ENCODE measurements around the gene MFGE8. TPM values are rescaled to one million over a fixed set of nuclear protein-coding genes. Genes with fewer than 3 reads are reported as not detected.

Gene MFGE8
- total and polyA plus RNA-seq, 9 donors: 65.2 to 162 (median 117) TPM

DNA sequence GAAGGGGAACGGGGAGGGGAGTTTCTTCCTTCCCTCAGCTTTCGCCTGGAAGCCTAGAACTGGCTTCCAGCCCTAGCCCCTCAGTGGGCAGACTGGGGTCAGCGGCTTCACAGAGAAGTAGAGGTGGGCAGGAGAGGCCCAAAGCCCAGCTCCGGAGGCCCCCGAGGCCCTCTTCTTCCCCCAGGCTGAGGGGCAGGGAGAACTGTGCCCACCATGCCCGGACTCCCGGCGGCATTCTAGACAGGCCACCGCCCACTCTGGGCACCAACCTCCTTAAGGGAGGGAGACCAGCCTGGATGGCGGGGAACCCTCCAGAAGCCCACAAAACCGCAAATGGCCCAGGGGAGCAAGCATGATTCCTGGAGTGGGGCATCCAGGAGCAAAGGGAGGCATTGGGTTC lies 35.8 kb downstream of the MFGE8 start:
- Histone ChIP-seq H3K4me3 (ENCODE audit: low read length) (no peak overlapping the region), H3K4me1 (ENCODE audit: control insufficient read depth, insufficient read depth, low read length) (peaks cover 9% of the 10 kb centered on the region), H3K36me3 (ENCODE audit: control insufficient read depth, insufficient read depth, low read length) (no peaks in the 10 kb centered on the region), H3K27ac (ENCODE audit: low read length) (no peak overlapping the region), H3K9me3 (replicated peaks; ENCODE audit: control insufficient read depth, low read depth, low read length) (no peaks in the 10 kb centered on the region), H3K27me3 (ENCODE audit: control insufficient read depth, insufficient read depth, low read length) (peaks cover 6% of the 10 kb centered on the region)
- WGBS (ENCODE audit: insufficient coverage): 90% methylated on average over 9 of the region's 11 CpGs
- no peak for DNase-seq

DNA sequence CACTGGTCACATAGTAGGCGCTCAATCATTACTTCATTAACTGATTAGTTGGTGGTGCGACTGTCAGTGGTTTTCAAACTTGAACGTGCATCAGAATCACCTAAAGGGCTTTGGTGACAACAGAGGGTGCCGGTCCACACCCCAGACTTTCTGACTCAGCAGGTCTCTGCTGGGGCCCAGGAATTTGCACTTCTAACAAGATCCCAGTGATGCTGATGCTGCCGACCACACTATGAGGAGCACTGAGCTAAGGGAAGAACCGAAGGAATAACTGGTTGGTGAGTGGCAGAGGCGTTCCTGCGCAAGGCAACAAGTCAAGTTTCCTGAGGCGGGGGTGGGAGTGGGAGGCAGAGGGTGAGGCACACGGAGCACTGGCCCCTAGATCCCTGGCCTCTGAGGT lies 36.6 kb downstream of the MFGE8 start:
- no peak overlapping the region for H3K4me3 ChIP-seq (ENCODE audit: low read length)
- peaks cover 9% of the 10 kb centered on the region for H3K4me1 ChIP-seq (ENCODE audit: control insufficient read depth, insufficient read depth, low read length)
- DNase-seq: no peak
- no peaks in the 10 kb centered on the region for H3K9me3 ChIP-seq (replicated peaks; ENCODE audit: control insufficient read depth, low read depth, low read length)
- H3K27me3 ChIP-seq (ENCODE audit: control insufficient read depth, insufficient read depth, low read length): peaks cover 6% of the 10 kb centered on the region
- 91% methylated on average over 8 of the region's 10 CpGs for WGBS (ENCODE audit: insufficient coverage)
- no peaks in the 10 kb centered on the region for H3K36me3 ChIP-seq (ENCODE audit: control insufficient read depth, insufficient read depth, low read length)
- no peak overlapping the region for H3K27ac ChIP-seq (ENCODE audit: low read length)

DNA sequence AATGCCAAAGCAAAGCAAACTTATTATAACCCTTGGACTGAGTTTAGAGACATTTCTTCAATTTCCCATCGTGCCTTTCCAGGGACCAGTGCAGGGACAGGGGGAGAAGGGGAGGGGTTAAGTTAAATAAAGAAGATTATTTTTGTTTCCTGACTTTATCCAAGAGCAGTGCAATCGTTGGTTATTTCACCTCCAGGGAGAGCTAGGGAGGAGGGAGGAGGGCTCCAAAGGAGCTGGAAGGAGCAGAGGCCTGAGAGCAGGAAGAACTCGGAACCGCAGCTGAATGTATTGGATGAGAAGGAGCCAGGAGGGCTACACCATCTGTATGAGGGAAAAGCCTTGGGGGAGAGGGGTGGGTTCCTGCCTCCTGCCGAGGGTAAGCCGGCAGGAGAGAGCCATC lies 38.5 kb downstream of the MFGE8 start:
- Histone ChIP-seq H3K27me3 (ENCODE audit: control insufficient read depth, insufficient read depth, low read length) (peaks cover 6% of the 10 kb centered on the region), H3K27ac (ENCODE audit: low read length) (no peak overlapping the region), H3K4me1 (ENCODE audit: control insufficient read depth, insufficient read depth, low read length) (peaks cover 9% of the 10 kb centered on the region), H3K9me3 (replicated peaks; ENCODE audit: control insufficient read depth, low read depth, low read length) (no peaks in the 10 kb centered on the region), H3K36me3 (ENCODE audit: control insufficient read depth, insufficient read depth, low read length) (no peaks in the 10 kb centered on the region), H3K4me3 (ENCODE audit: low read length) (no peak overlapping the region)
- 16% methylated on average over 2 of the region's 6 CpGs for WGBS (ENCODE audit: insufficient coverage)
- DNase-seq: peak; percentile 63

DNA sequence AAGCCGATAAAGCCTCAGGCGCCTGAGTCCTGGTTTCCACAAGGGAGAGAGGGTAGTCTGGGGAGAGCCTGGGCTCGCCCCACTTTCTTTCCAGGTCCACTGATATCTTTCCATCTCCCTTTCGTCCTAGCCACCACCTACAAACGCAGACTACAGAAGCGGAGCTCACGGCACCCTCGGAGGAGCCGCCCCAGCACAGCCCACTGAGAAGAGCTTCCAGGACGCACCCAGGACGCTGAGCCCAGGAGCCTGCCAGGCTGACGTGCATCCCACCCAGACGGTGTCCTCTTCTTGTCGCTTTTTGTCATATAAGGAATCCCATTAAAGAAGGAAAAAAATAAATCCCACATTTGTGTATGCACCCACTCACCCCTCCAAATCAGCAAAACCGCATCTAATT lies 38.9 kb downstream of the MFGE8 start:
- Histone ChIP-seq H3K9me3 (replicated peaks; ENCODE audit: control insufficient read depth, low read depth, low read length) (no peaks in the 10 kb centered on the region), H3K27me3 (ENCODE audit: control insufficient read depth, insufficient read depth, low read length) (peaks cover 6% of the 10 kb centered on the region), H3K4me3 (ENCODE audit: low read length) (no peak overlapping the region), H3K36me3 (ENCODE audit: control insufficient read depth, insufficient read depth, low read length) (no peaks in the 10 kb centered on the region), H3K4me1 (ENCODE audit: control insufficient read depth, insufficient read depth, low read length) (peaks cover 9% of the 10 kb centered on the region), H3K27ac (ENCODE audit: low read length) (no peak overlapping the region)
- WGBS (ENCODE audit: insufficient coverage): 56% methylated on average over 10 of the region's 15 CpGs
- DNase-seq: no peak

DNA sequence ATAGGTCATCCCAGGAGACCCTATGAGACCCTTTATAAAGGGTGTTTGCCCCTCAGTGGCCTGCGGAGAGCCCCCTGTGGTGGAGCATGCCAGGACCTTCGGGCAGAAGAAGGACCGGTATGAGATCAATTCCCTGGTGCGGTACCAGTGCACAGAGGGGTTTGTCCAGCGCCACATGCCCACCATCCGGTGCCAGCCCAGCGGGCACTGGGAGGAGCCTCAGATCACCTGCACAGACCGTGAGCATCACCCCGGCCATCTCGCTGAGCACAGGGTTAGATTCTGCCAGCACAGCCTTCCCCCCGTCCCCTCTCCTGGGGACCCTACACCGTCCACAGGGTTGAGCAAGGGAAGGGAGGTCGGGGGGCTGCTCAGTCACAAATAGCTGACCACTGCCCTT lies 39.4 kb downstream of the MFGE8 start:
- no peak overlapping the region for H3K27ac ChIP-seq (ENCODE audit: low read length)
- peaks cover 6% of the 10 kb centered on the region for H3K27me3 ChIP-seq (ENCODE audit: control insufficient read depth, insufficient read depth, low read length)
- no peaks in the 10 kb centered on the region for H3K9me3 ChIP-seq (replicated peaks; ENCODE audit: control insufficient read depth, low read depth, low read length)
- no peaks in the 10 kb centered on the region for H3K36me3 ChIP-seq (ENCODE audit: control insufficient read depth, insufficient read depth, low read length)
- H3K4me1 ChIP-seq (ENCODE audit: control insufficient read depth, insufficient read depth, low read length): peaks cover 9% of the 10 kb centered on the region
- H3K4me3 ChIP-seq (ENCODE audit: low read length): no peak overlapping the region
- no peak for DNase-seq
- 87% methylated on average over 12 of the region's 13 CpGs for WGBS (ENCODE audit: insufficient coverage)

DNA sequence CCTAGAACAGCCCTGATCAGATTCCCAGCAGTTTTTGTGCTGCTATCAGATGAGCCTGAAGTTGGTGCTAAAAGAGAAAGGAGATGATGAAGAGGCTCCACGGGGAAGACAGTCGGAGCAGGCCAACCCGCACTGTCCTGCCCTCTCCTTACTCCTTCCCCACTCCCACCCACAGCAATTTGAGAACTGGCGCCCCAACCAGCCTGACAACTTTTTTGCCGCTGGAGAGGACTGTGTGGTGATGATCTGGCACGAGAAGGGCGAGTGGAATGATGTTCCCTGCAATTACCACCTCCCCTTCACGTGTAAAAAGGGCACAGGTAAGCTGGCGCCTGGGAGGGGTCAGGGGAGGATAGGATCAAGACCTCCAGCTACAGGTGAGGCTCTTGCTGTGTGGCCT lies 40.5 kb downstream of the MFGE8 start:
- Histone ChIP-seq H3K4me1 (ENCODE audit: control insufficient read depth, insufficient read depth, low read length) (peaks cover 9% of the 10 kb centered on the region), H3K27me3 (ENCODE audit: control insufficient read depth, insufficient read depth, low read length) (peaks cover 6% of the 10 kb centered on the region), H3K27ac (ENCODE audit: low read length) (no peak overlapping the region), H3K36me3 (ENCODE audit: control insufficient read depth, insufficient read depth, low read length) (no peaks in the 10 kb centered on the region), H3K9me3 (replicated peaks; ENCODE audit: control insufficient read depth, low read depth, low read length) (no peaks in the 10 kb centered on the region), H3K4me3 (ENCODE audit: low read length) (no peak overlapping the region)
- WGBS (ENCODE audit: insufficient coverage): 100% methylated on average over 1 of the region's 9 CpGs
- no peak for DNase-seq

DNA sequence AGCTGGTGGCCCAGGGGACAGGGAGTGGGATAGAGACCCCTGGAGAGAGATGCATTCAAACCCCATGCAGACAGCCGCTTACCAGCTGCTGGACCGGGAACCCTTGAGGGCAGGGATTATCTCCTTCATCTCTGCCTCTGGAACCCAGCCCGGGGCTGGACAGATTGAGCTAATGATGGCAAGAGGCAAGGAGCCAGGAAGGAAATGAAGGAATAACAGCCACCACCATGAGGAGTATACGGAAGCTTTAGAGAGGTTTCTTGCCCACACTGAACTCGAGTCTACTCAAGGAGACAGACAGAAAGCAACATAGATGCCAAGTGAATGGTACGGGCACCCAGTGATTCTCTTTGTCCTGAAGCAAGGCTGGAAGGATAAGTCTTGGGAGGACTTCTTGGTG lies 41.1 kb downstream of the MFGE8 start:
- Histone ChIP-seq H3K4me3 (ENCODE audit: low read length) (no peak overlapping the region), H3K9me3 (replicated peaks; ENCODE audit: control insufficient read depth, low read depth, low read length) (no peaks in the 10 kb centered on the region), H3K36me3 (ENCODE audit: control insufficient read depth, insufficient read depth, low read length) (no peaks in the 10 kb centered on the region), H3K4me1 (ENCODE audit: control insufficient read depth, insufficient read depth, low read length) (peaks cover 9% of the 10 kb centered on the region), H3K27ac (ENCODE audit: low read length) (no peak overlapping the region), H3K27me3 (ENCODE audit: control insufficient read depth, insufficient read depth, low read length) (peaks cover 6% of the 10 kb centered on the region)
- WGBS (ENCODE audit: insufficient coverage): 74% methylated on average over 4 of the region's 6 CpGs
- DNase-seq: no peak

DNA sequence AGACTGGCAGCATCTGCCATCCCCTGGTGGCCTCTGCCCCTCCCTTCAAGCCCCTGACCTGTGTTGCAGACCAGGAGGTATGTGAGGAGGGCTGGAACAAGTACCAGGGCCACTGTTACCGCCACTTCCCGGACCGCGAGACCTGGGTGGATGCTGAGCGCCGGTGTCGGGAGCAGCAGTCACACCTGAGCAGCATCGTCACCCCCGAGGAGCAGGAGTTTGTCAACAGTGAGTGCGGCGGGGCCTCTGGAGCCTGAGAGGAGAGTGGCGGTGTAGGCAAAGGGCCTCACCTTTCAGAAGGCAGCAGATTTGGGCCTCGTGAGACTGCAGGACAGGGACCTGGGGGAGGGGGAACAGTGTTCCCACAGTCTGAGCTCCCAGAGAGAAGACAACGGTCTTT lies 41.9 kb downstream of the MFGE8 start:
- H3K36me3 ChIP-seq (ENCODE audit: control insufficient read depth, insufficient read depth, low read length): no peaks in the 10 kb centered on the region
- H3K4me3 ChIP-seq (ENCODE audit: low read length): no peak overlapping the region
- H3K4me1 ChIP-seq (ENCODE audit: control insufficient read depth, insufficient read depth, low read length): peaks cover 9% of the 10 kb centered on the region
- H3K27ac ChIP-seq (ENCODE audit: low read length): no peak overlapping the region
- DNase-seq: no peak
- no peaks in the 10 kb centered on the region for H3K9me3 ChIP-seq (replicated peaks; ENCODE audit: control insufficient read depth, low read depth, low read length)
- peaks cover 6% of the 10 kb centered on the region for H3K27me3 ChIP-seq (ENCODE audit: control insufficient read depth, insufficient read depth, low read length)
- WGBS (ENCODE audit: insufficient coverage): 92% methylated on average over 14 of the region's 14 CpGs

DNA sequence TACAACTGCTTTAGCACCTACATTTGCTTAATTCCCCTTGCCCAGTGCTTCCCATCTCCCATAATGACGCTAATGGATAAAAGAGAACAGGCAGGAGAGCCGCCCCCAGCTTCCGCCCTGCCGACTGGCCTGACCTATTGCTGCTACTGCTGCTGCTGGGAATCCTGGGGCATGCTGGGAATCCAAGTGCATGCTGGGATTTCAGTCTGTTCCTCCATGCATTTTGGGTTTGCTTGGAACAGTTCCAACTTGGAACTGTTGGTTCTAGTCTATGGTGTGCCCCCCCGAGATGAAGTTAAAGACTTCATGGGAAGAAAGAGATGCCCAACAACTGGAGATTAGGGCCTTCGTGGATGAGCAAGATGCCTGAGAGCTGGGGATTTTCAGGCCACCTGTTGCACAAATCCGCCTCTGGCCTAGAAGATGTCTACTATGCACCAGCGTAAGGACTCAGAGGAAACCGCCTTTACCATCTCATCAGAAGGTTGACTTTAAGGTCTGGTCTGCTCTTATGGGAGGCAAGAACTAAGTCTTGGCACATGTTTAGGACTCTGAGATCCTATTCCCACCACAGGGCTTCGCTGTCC lies 46.8 kb downstream of the MFGE8 start:
- Histone ChIP-seq H3K4me3 (ENCODE audit: low read length) (no peak overlapping the region), H3K9me3 (replicated peaks; ENCODE audit: control insufficient read depth, low read depth, low read length) (no peaks in the 10 kb centered on the region), H3K36me3 (ENCODE audit: control insufficient read depth, insufficient read depth, low read length) (no peaks in the 10 kb centered on the region), H3K27ac (ENCODE audit: low read length) (no peak overlapping the region), H3K27me3 (ENCODE audit: control insufficient read depth, insufficient read depth, low read length) (no peaks in the 10 kb centered on the region), H3K4me1 (ENCODE audit: control insufficient read depth, insufficient read depth, low read length) (no peaks in the 10 kb centered on the region)
- 86% methylated on average over 6 of the region's 10 CpGs for WGBS (ENCODE audit: insufficient coverage)
- DNase-seq: no peak

DNA sequence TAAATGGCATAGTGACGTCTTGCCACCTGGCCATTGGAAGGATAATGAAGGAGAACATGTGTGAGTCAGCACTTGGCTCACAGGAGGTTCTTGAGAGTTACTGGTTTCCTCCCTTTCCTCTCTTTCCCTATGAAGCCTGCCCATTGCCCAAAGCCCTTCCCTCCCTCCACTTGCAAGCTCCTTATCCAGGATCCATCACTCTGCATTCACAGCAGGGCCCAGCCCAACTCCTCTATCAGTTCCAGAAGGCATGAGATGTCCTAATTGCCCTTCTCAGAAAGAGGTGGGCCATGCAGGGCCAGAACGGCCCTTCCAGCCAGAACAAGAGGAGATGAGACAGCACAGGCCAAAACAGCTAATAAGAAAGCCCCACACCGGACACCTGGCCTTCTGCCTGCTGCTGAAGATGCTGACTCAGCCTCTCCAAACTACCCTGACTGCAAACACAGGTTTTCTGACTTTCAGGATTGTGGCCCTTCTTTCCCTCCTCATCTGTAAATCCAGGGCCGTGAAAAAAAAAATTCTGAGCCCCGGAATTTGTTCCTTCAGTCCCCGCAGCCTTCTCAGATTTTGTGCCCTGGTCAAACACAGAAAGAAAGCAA lies 47.6 kb downstream of the MFGE8 start:
- no peaks in the 10 kb centered on the region for H3K27me3 ChIP-seq (ENCODE audit: control insufficient read depth, insufficient read depth, low read length)
- no peaks in the 10 kb centered on the region for H3K9me3 ChIP-seq (replicated peaks; ENCODE audit: control insufficient read depth, low read depth, low read length)
- 51% methylated on average over 4 of the region's 6 CpGs for WGBS (ENCODE audit: insufficient coverage)
- no peaks in the 10 kb centered on the region for H3K4me1 ChIP-seq (ENCODE audit: control insufficient read depth, insufficient read depth, low read length)
- DNase-seq: no peak
- H3K36me3 ChIP-seq (ENCODE audit: control insufficient read depth, insufficient read depth, low read length): no peaks in the 10 kb centered on the region
- no peak overlapping the region for H3K4me3 ChIP-seq (ENCODE audit: low read length)
- no peak overlapping the region for H3K27ac ChIP-seq (ENCODE audit: low read length)
